HAP-1 (cell line): ENCODE results near the gene ACSF2.
"Not testable (repeated sequence)": the region's sequence is repeated elsewhere in the genome, so short reads cannot be mapped to it uniquely, and the experiment has no call there.

ENCODE experiments used
- DNase-seq, 2 experiments: peaks; one replicate each; pipeline ENCODE4 v3.0.0-alpha.2; 2016 to 2020; ENCODE audit warnings: low spot score in 2 of 2
- H3K27me3 ChIP-seq: fragments of 250-450 bp; sonication (Bioruptor Pico); 2 replicates; pipeline ENCODE4 v1.5.1; 2020; ENCODE audit warnings: low read depth, mild to moderate bottlenecking, moderate library complexity
- H3K36me3 ChIP-seq: fragments of 250-450 bp; sonication (Bioruptor Pico); replicated peaks from 2 replicates; pipeline ENCODE4 v1.5.1; 2020; ENCODE audit warnings: mild to moderate bottlenecking
- H3K4me1 ChIP-seq: fragments of 250-450 bp; sonication (Bioruptor Pico); 2 replicates; pipeline ENCODE4 v1.5.1; 2020; ENCODE audit warnings: mild to moderate bottlenecking
- H3K4me3 ChIP-seq: fragments of 250-450 bp; sonication (Bioruptor Pico); 2 replicates; pipeline ENCODE4 v1.5.1; 2020; ENCODE audit warnings: mild to moderate bottlenecking, moderate library complexity
- H3K9me3 ChIP-seq: fragments of 250-450 bp; sonication (Bioruptor Pico); 2 replicates; pipeline ENCODE4 v1.5.1; 2020; ENCODE audit warnings: mild to moderate bottlenecking, moderate library complexity
- in situ Hi-C: fragments of 300-500 bp; cut with MboI; formaldehyde crosslinking; loops from 3 replicates; pipeline ENCODE4 v1.14.3; 2020; ENCODE audit warnings: low sequenced_read_pairs, inconsistent platforms, mixed read lengths

The ACSF2 gene

GRCh38 chr17:50396261-50397110 lies 29.5 kb upstream of the ACSF2 start:
- in situ Hi-C loops, result no loop called here
- H3K4me1 ChIP-seq, result peaks cover 14% of the 10 kb centered on the region
- H3K36me3 ChIP-seq, result peaks cover 50% of the 10 kb centered on the region
- peak; percentile 29 to 63 for DNase-seq
- no peaks in the 10 kb centered on the region for H3K27me3 ChIP-seq
- H3K9me3 ChIP-seq, result no peaks in the 10 kb centered on the region
- peak overlapping the region; percentile 92 for H3K4me3 ChIP-seq

DNA sequence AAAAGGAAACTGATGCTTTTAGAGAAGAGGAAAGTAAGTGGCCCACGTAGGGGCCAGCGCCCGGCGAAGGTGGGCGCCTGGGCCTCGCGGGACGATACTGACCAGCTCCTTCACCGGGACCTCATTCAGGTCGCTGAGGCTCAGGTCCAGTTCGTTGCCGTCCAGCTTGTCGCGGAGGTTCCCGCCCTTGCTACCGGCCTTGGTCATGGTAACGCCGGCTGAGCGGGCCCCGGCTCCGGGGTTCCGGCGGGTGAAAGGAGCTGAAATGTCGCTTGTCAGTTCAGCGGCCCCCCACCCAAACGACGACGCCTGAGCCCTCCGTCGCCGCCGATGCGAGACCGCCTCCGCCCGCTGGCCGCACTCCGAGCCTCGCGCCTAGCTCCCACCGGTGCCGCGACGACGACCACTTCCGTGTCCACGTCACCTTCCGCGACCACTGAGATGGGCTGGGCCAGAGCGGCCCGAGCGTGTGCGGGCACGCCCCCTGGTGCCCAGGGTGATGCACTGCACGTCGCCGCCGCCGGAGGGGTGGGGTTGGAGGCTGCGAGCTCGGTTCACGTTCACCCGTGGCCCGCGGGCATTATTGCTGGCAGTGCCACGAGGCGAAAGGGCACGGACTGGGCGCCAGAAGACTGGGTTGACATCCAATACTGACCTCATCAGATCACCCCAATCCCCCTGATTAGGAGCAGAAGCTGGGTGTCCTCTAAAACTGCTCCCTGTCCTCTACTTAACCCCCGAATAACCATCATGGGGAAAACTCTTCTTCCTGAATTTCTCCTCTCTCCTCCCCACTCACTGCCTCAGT lies 28.7 kb upstream of the ACSF2 start, which contains the start of gene LRRC59:
Gene LRRC59 (minus strand): TSS at position 413 of the 808 bp plus-strand sequence. CDS start 206 bp downstream, at position 207.
- Histone ChIP-seq H3K4me3 (peak within 1 kb of the TSS; percentile 92), H3K4me1 (peaks cover 14% of the 10 kb centered on the region), H3K27me3 (no peaks in the 10 kb centered on the region), H3K36me3 (peaks cover 42% of the 10 kb centered on the region), H3K9me3 (no peaks in the 10 kb centered on the region)
- in situ Hi-C loops, result no loop called here
- DNase-seq, result peak; percentile 59 to 92

DNA sequence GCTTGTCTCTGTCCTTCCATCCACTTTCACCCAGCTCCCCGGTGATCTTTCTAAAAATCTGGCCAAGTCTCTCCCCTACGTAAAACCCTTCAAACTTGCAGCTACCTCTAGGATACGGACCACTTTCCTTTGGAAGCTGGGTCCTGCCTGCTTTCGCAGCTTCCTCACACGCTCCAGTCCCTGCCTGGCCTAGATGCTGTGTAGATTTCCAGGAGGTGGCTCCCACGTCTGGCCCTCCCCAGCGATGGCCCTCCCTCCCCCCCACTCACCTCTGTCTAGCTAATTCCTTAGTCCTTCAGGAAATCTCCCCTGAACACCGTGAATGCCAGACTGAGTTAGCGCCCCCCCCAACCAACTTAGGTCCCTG lies 28.1 kb upstream of the ACSF2 start:
- peaks cover 36% of the 10 kb centered on the region for H3K36me3 ChIP-seq
- H3K9me3 ChIP-seq, result no peaks in the 10 kb centered on the region
- H3K4me3 ChIP-seq, result peak overlapping the region; percentile 92
- H3K27me3 ChIP-seq, result no peaks in the 10 kb centered on the region
- in situ Hi-C loops, result no loop called here
- no peak for DNase-seq
- H3K4me1 ChIP-seq, result peaks cover 16% of the 10 kb centered on the region

- Histone ChIP-seq H3K4me1 (peaks cover 19% of the 10 kb centered on the region), H3K36me3 (peaks cover 29% of the 10 kb centered on the region)
- H3K4me3 ChIP-seq, H3K9me3 ChIP-seq, H3K27me3 ChIP-seq, DNase-seq, in situ Hi-C loops: not testable (repeated sequence)
These were observed 27.3 kb upstream of the ACSF2 start for GRCh38 chr17:50398672-50399071.

DNA sequence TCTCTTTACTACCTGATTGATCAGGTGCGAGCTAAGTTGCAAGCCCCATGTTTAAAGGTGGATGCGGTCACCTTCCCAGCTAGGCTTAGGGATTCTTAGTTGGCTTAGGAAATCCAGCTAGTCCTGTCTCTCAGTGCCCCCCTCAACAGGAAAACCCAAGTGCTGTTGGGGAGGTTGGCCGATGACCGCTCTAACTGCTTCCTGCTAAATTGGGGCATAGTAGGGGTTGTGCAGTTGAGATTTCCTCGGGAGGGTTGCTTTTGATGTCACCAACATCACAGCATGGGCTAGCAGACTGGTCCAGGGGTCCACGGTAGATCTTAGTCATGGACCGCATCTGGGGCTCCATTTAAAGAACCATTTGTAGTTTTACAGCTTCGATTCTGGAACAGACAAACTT lies 26.4 kb upstream of the ACSF2 start:
- DNase-seq, in situ Hi-C loops, H3K27me3 ChIP-seq, H3K4me3 ChIP-seq, H3K9me3 ChIP-seq: not testable (repeated sequence)
- Histone ChIP-seq H3K36me3 (peaks cover 19% of the 10 kb centered on the region), H3K4me1 (peaks cover 19% of the 10 kb centered on the region)

DNA sequence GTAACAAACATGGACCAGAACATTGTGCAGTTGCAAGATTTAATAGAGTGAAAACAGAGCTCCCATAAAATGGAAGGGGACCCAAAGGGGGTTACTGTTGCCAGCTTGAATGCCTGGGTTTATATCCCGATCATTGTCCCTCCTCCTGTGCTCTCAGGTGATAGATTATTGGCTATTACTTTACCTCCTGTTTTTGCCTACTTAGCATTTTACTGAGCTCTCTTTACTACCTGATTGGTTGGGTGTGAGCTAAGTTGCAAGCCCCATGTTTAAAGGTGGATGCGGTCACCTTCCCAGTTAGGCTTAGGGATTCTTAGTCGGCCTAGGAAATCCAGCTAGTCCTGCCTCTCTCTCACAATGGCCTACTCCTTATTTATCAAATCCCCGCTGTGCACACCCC lies 20.7 kb upstream of the ACSF2 start:
- H3K4me1 ChIP-seq, H3K4me3 ChIP-seq, in situ Hi-C loops, H3K36me3 ChIP-seq, H3K9me3 ChIP-seq, H3K27me3 ChIP-seq, DNase-seq: not testable (repeated sequence)

DNA sequence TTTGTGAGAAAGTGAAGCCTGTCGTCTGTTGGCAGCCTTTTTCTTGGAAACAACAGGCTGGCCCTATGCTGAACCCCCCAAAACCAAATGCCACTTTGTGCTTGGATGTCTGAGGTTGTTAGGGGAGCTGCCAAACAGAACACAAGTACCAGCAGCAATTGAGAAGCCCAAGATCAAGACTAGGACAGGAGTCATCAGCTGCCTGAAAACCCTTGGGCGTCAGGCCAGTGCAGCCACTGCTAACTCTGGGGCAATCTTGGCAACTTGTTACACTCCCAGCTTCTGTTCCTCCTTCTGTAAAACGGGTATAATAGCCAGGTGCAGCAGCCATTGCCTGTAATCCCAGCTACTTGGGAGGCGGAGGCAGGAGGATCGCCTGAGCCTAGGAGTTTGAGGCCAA lies 19.4 kb upstream of the ACSF2 start:
- peaks cover 5% of the 10 kb centered on the region for H3K4me1 ChIP-seq
- DNase-seq, result no peak
- H3K9me3 ChIP-seq, result no peaks in the 10 kb centered on the region
- H3K27me3 ChIP-seq, result peaks cover 3% of the 10 kb centered on the region
- H3K4me3 ChIP-seq, result no peak overlapping the region
- H3K36me3 ChIP-seq, result no peaks in the 10 kb centered on the region
- in situ Hi-C loops, result no loop called here

DNA sequence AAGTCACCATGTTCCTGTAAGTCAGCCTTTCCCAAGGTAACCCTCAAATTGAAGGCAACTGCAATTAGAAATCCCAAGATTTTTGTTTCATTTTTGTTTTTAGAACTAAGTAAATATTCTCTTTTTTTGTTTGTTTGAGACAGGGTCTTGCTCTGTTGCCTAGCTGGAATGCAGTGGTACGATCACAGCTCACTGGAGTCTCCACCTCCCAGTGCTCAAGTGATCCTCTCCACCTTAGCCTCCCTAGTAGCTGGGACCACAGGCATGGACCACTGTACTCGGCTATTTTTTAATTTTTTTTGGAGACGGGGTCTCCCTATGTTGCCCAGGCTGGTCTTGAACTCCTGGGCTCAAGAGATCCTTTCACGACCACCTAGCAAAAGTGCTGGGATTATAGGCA lies 18.1 kb upstream of the ACSF2 start:
- in situ Hi-C loops, result no loop called here
- Histone ChIP-seq H3K27me3 (peaks cover 5% of the 10 kb centered on the region), H3K4me1 (peaks cover 3% of the 10 kb centered on the region), H3K9me3 (no peaks in the 10 kb centered on the region), H3K36me3 (no peaks in the 10 kb centered on the region), H3K4me3 (no peak overlapping the region)
- no peak for DNase-seq

DNA sequence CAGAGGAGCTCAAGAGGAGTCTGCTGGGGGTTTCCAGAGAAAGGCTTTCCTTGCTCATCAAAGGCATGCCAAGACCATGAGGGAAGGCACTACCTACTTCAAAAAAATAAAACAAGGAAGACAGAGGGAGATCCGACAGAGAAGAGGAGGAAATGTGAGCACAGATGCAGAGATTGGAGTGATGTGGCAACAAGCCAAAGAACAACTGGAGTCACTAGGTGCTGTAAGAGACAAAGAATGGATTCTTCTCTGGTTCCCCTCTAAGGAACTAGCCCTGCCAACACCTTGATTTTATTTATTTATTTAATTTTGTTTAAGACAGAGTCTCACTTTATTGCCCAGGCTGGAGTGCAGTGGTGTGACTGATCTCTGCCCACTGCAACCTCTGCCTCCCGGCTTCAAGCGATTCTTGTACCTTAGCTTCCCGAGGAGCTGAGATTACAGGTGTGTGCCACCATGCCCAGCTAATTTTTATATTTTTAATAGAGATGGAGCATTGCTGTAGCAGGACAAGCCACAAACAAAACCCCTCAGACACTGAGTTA lies 13.8 kb upstream of the ACSF2 start:
- Histone ChIP-seq H3K27me3 (peaks cover 2% of the 10 kb centered on the region; the same call in 1 of the 2 replicates), H3K4me3 (no peak overlapping the region), H3K9me3 (no peaks in the 10 kb centered on the region), H3K36me3 (no peaks in the 10 kb centered on the region), H3K4me1 (no peaks in the 10 kb centered on the region)
- in situ Hi-C loops, result no loop called here
- DNase-seq, result no peak

DNA sequence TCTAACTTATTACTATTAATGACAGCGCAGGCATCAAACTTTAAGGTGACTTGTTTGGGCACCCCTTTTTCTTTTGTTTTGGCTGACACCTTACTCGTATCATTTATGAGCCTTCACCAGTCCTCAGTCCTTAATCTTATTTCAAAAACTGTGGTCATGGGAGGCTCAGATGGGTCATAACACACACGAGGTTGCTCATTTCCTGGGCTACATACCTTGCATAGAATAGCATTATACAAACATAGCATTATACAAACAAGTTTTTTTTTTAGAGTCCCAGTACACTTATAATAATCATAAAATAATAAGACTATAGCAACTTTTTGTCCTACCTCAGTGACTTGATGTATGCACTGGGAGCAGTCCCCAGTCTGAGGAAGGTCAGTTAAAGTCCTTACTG lies 11.2 kb upstream of the ACSF2 start:
- in situ Hi-C loops, result no loop called here
- Histone ChIP-seq H3K27me3 (peaks cover 2% of the 10 kb centered on the region; the same call in 1 of the 2 replicates), H3K4me1 (no peaks in the 10 kb centered on the region), H3K36me3 (no peaks in the 10 kb centered on the region), H3K4me3 (no peak overlapping the region), H3K9me3 (no peaks in the 10 kb centered on the region)
- DNase-seq, result no peak

DNA sequence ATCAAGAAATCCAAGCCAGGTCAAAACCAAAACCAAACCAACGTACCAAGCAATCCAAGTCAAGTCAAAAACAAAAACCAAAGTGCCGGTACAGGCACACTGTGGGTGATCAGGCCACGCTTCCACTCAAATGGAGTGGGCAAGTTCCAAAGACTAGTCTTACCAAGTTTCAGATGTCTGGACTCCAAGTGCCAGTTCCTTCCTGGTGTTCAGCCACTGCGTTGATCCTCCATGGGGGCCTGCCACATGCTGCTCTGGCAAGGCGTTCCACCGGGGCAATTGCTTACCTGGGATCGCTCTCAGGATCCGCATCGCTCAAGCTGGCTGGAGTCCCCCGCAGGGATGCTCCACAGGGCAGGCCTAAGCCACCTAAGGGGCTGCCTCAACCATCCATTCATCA lies 6.4 kb upstream of the ACSF2 start:
- in situ Hi-C loops, H3K9me3 ChIP-seq, H3K27me3 ChIP-seq, DNase-seq, H3K4me3 ChIP-seq, H3K4me1 ChIP-seq, H3K36me3 ChIP-seq: not testable (repeated sequence)

- no peaks in the 10 kb centered on the region for H3K36me3 ChIP-seq
- no peak for DNase-seq
- no peak overlapping the region for H3K4me3 ChIP-seq
- no peaks in the 10 kb centered on the region for H3K9me3 ChIP-seq
- no peaks in the 10 kb centered on the region for H3K27me3 ChIP-seq
- in situ Hi-C loops, result no loop called here
- peaks cover 9% of the 10 kb centered on the region; the same call in 1 of the 2 replicates for H3K4me1 ChIP-seq
These were observed 5.5 kb upstream of the ACSF2 start for GRCh38 chr17:50420419-50421112.

GRCh38 chr17:50421308-50422051 lies 4.5 kb upstream of the ACSF2 start:
- in situ Hi-C loops, result no loop called here
- Histone ChIP-seq H3K27me3 (no peaks in the 10 kb centered on the region), H3K4me3 (no peak overlapping the region), H3K9me3 (no peaks in the 10 kb centered on the region), H3K4me1 (peaks cover 11% of the 10 kb centered on the region; the same call in 1 of the 2 replicates), H3K36me3 (no peaks in the 10 kb centered on the region)
- DNase-seq, result peak in 1 of 2 experiments; percentile 22
